ENCODE measurements around the gene C11orf98.
"Not testable (repeated sequence)": the region's sequence is repeated elsewhere in the genome, so short reads cannot be mapped to it uniquely, and the experiment has no call there.

DNA sequence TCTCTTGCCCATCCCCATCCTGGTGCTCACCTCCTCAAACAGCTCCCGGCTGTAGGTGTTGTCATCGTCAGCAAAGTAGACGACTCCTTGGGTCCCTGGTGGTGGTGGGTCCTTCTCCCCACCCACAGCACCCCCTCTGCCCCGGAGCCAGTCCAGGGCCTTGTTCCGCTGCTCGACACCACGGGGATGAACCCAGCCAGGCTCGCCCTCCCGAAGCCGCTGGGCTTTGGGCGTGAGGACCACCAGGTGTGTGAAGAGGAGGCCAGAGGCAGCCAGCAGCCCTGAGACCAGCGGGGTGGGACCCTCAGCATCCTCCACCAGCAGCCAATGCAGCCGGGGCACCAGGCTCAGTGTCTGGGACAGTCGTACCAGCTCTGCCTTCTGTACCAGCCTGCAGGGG lies 48.1 kb downstream of the C11orf98 start:
- not testable (repeated sequence) for TF ChIP-seq OSR1 (CRISPR knock-in tag; IDR thresholded peaks at IDR 0.05); ZFP3 (CRISPR knock-in tag; IDR thresholded peaks at IDR 0.05); RARB (CRISPR knock-in tag; IDR thresholded peaks at IDR 0.05); SNAI2 (CRISPR knock-in tag; IDR thresholded peaks at IDR 0.05); TCF4 (CRISPR knock-in tag; IDR thresholded peaks at IDR 0.05; ENCODE audit: borderline replicate concordance); ZC3H10 (CRISPR knock-in tag; IDR thresholded peaks at IDR 0.05); ZNF8 (CRISPR knock-in tag; IDR thresholded peaks at IDR 0.05); BACH2 (CRISPR knock-in tag; IDR thresholded peaks at IDR 0.05; ENCODE audit: borderline replicate concordance); ARNTL (CRISPR knock-in tag; IDR thresholded peaks at IDR 0.05; ENCODE audit: borderline replicate concordance, low read depth); ZNF565 (CRISPR knock-in tag; conservative IDR thresholded peaks at IDR 0.05; ENCODE audit: low read depth)
- TF ChIP-seq, protein P1, sequence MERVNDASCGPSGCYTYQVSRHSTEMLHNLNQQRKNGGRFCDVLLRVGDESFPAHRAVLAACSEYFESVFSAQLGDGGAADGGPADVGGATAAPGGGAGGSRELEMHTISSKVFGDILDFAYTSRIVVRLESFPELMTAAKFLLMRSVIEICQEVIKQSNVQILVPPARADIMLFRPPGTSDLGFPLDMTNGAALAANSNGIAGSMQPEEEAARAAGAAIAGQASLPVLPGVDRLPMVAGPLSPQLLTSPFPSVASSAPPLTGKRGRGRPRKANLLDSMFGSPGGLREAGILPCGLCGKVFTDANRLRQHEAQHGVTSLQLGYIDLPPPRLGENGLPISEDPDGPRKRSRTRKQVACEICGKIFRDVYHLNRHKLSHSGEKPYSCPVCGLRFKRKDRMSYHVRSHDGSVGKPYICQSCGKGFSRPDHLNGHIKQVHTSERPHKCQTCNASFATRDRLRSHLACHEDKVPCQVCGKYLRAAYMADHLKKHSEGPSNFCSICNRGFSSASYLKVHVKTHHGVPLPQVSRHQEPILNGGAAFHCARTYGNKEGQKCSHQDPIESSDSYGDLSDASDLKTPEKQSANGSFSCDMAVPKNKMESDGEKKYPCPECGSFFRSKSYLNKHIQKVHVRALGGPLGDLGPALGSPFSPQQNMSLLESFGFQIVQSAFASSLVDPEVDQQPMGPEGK (CRISPR knock-in tag; IDR thresholded peaks at IDR 0.05; ENCODE audit: borderline replicate concordance) = not testable (repeated sequence)
- TF ChIP-seq, protein P2, sequence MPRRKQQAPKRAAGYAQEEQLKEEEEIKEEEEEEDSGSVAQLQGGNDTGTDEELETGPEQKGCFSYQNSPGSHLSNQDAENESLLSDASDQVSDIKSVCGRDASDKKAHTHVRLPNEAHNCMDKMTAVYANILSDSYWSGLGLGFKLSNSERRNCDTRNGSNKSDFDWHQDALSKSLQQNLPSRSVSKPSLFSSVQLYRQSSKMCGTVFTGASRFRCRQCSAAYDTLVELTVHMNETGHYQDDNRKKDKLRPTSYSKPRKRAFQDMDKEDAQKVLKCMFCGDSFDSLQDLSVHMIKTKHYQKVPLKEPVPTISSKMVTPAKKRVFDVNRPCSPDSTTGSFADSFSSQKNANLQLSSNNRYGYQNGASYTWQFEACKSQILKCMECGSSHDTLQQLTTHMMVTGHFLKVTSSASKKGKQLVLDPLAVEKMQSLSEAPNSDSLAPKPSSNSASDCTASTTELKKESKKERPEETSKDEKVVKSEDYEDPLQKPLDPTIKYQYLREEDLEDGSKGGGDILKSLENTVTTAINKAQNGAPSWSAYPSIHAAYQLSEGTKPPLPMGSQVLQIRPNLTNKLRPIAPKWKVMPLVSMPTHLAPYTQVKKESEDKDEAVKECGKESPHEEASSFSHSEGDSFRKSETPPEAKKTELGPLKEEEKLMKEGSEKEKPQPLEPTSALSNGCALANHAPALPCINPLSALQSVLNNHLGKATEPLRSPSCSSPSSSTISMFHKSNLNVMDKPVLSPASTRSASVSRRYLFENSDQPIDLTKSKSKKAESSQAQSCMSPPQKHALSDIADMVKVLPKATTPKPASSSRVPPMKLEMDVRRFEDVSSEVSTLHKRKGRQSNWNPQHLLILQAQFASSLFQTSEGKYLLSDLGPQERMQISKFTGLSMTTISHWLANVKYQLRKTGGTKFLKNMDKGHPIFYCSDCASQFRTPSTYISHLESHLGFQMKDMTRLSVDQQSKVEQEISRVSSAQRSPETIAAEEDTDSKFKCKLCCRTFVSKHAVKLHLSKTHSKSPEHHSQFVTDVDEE (CRISPR knock-in tag; IDR thresholded peaks at IDR 0.05) = not testable (repeated sequence)
